GM13977 (cell line): ENCODE data around the gene SPARC.

Source experiments
- DNase-seq: peaks from one replicate; pipeline ENCODE4 v3.0.0; 2012; ENCODE audit warnings: low spot score
- CTCF ChIP-seq: IDR thresholded peaks from 2 replicates; pipeline ENCODE4 v1.5.1; 2012; ENCODE audit warnings: mild to moderate bottlenecking, control low read depth; ENCODE audit not compliant: insufficient read depth; ENCODE audit errors: extremely low read depth, missing control alignments
- in situ Hi-C: fragments of 300-500 bp; cut with MboI; formaldehyde crosslinking; loops from one replicate; pipeline ENCODE4 v1.12.0; 2022; ENCODE audit warnings: low sequenced_read_pairs, low pct_unique_long_range_greater_than_20kb, mixed read lengths, inconsistent platforms; ENCODE audit not compliant: unreplicated experiment

SPARC gene

GRCh38 chr5:151718646-151719045, 31.9 kb upstream of the SPARC start:
- in situ Hi-C loops, result no loop called here
- no peak for TF ChIP-seq CTCF
- no peak for DNase-seq

DNA sequence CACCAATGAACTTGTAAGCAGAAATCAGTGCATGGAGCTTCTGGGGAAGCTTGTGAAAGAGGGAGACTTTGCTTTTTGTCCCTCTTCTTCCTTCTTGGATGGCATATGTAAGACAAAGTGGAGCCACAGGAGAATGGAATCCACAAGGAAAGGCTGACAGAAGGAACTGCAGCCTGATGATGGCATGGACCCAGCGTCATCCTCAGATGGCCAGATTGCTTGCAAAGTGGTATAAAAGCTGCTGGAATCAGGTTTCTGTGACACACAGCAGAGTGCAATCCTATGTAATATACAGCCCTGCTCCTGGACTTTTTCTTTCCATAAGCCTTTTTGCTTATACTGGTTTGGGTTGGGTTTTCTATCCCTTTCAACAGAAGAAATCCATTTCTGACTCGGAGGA, 31.4 kb upstream of the SPARC start:
- no peak for TF ChIP-seq CTCF
- in situ Hi-C loops, result no loop called here
- DNase-seq, result no peak

- in situ Hi-C loops, result no loop called here
- DNase-seq, result no peak
- no peak for TF ChIP-seq CTCF
Observed at GRCh38 chr5:151717416-151717815, 30.7 kb upstream of the SPARC start.

- DNase-seq, result no peak
- in situ Hi-C loops, result no loop called here
- no peak for TF ChIP-seq CTCF
Observed at GRCh38 chr5:151709109-151709735, 22.5 kb upstream of the SPARC start.

GRCh38 chr5:151708126-151708525, 21.4 kb upstream of the SPARC start:
- no peak for DNase-seq
- in situ Hi-C loops, result no loop called here
- TF ChIP-seq CTCF, result no peak

DNA sequence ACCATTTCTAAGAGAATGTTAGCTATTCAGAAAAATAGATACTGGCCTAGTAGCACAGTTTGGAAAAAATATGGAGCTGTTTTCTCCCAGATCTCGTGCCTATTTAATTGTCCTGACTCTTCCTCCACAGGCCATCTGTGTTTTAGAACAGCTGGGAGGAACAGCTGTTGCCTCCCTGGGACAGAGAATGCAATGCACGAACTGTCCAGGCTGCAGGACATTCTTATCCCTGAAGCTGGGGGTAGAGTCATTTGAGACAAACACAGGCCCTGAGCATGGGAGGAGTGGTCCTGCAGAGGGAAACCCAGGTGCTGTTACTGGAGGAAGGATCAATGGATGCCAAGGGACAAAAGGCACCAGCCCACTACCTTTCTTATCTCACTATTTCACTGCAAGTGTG, 20.9 kb upstream of the SPARC start:
- in situ Hi-C loops, result no loop called here
- no peak for TF ChIP-seq CTCF
- no peak for DNase-seq

- TF ChIP-seq CTCF, result no peak
- no peak for DNase-seq
- in situ Hi-C loops, result no loop called here
Observed at GRCh38 chr5:151706906-151707305, 20.2 kb upstream of the SPARC start.
